H1 (cell line): ENCODE measurements around the gene CAMK1G. TPM values are rescaled to one million over a fixed set of nuclear protein-coding genes. Genes with fewer than 3 reads are reported as not detected.

Source experiments
- CTCF ChIA-PET: fragments of 300-600 bp; sonication (Branson Sonifier 250); formaldehyde crosslinking; loops from one replicate; lab custom pipeline; 2021; ENCODE audit not compliant: partially characterized antibody; lab: Charles Lee
- POLR2A ChIA-PET: fragments of 300-600 bp; sonication (Branson Sonifier 250); formaldehyde crosslinking; loops from one replicate; lab custom pipeline; 2021; ENCODE audit warnings: inconsistent platforms; ENCODE audit not compliant: partially characterized antibody; lab: Charles Lee
- DNase-seq, 2 experiments: peaks; one replicate each; pipeline versions ENCODE4 v3.0.0 to v3.0.0-alpha.2; 2010 to 2022; ENCODE audit warnings: low spot score in 2 of 2, low read depth in 1 of 2, mixed read lengths in 1 of 2
- FAIRE-seq: peaks from 2 replicates; lab custom pipeline; 2011; peaks lifted over from hg19 to GRCh38; lab: Jason Lieb, UNC
- H2AFZ ChIP-seq: 2 replicates; pipeline ENCODE4 v1.8.1; 2012; ENCODE audit warnings: low read length, inconsistent platforms
- H2AK5ac ChIP-seq: 2 replicates; pipeline ENCODE4 v1.6.1; 2013; ENCODE audit warnings: low read depth, low read length
- H2BK120ac ChIP-seq: replicated peaks from 2 replicates; pipeline ENCODE3; 2013; ENCODE audit warnings: low read depth, low read length, inconsistent platforms
- H2BK12ac ChIP-seq: 2 replicates; pipeline ENCODE4 v1.6.1; 2013; ENCODE audit warnings: low read depth, low read length
- H2BK15ac ChIP-seq: 2 replicates; pipeline ENCODE4 v1.6.1; 2013; ENCODE audit warnings: low read length
- H2BK20ac ChIP-seq: 2 replicates; pipeline ENCODE4 v1.6.1; 2013; ENCODE audit warnings: low read length
- H2BK5ac ChIP-seq: 2 replicates; pipeline ENCODE4 v1.6.1; 2013; ENCODE audit warnings: low read depth, low read length
- H3K14ac ChIP-seq: 2 replicates; pipeline ENCODE4 v1.6.1; 2013; ENCODE audit warnings: inconsistent platforms; ENCODE audit not compliant: insufficient read length
- H3K18ac ChIP-seq: 2 replicates; pipeline ENCODE4 v1.6.1; 2013; ENCODE audit warnings: low read length; ENCODE audit errors: extremely low read depth
- H3K23ac ChIP-seq: 2 replicates; pipeline ENCODE4 v1.6.1; 2013; ENCODE audit warnings: inconsistent platforms; ENCODE audit not compliant: insufficient read length
- H3K23me2 ChIP-seq: 2 replicates; pipeline ENCODE4 v1.6.1; 2013; ENCODE audit warnings: low read depth, low read length
- H3K27ac ChIP-seq: 2 replicates; pipeline ENCODE4 v1.6.1; 2011; ENCODE audit warnings: low read depth, low read length, inconsistent platforms
- H3K27me3 ChIP-seq, 4 experiments: replicated peaks in 1 of 4; 1 replicate in 1 of 4; 2 replicates in 3 of 4; pipeline versions ENCODE4 v1.6.1 to v1.8.1; 2011 to 2013; ENCODE audit warnings: low read length in 3 of 4, mild to moderate bottlenecking in 3 of 4, inconsistent platforms in 2 of 4, mixed read lengths in 2 of 4, moderate library complexity in 1 of 4; ENCODE audit not compliant: control insufficient read depth in 3 of 4, insufficient read depth in 3 of 4; ENCODE audit errors: extremely low read depth in 1 of 4
- H3K36me3 ChIP-seq, 4 experiments: 2 replicates each; pipeline versions ENCODE4 v1.6.1 to v1.8.1; 2011 to 2013; ENCODE audit warnings: mild to moderate bottlenecking in 4 of 4, low read length in 3 of 4, moderate library complexity in 2 of 4, control low read depth in 1 of 4, inconsistent platforms in 1 of 4; ENCODE audit not compliant: insufficient read depth in 4 of 4, control insufficient read depth in 2 of 4
- H3K4ac ChIP-seq: replicated peaks from 2 replicates; pipeline ENCODE3; 2013; ENCODE audit warnings: low read length, low read depth, mixed read lengths, inconsistent platforms; ENCODE audit not compliant: insufficient read length
- H3K4me1 ChIP-seq, 4 experiments: replicated peaks in 1 of 4; 1 replicate in 1 of 4; 2 replicates in 3 of 4; pipeline versions ENCODE4 v1.6.1 to v1.8.1; 2011 to 2013; ENCODE audit warnings: low read length in 3 of 4, inconsistent platforms in 2 of 4, mixed read lengths in 1 of 4; ENCODE audit not compliant: insufficient read depth in 4 of 4, control insufficient read depth in 3 of 4
- H3K4me2 ChIP-seq, 2 experiments: 2 replicates each; pipeline versions ENCODE4 v1.6.1 to v1.8.1; 2011 to 2013; ENCODE audit warnings: low read depth in 2 of 2, low read length in 2 of 2, control low read depth in 1 of 2, inconsistent platforms in 1 of 2, mild to moderate bottlenecking in 1 of 2; ENCODE audit not compliant: insufficient read depth in 1 of 2
- H3K4me3 ChIP-seq, 4 experiments: fragments of 200-600, 300-600 bp in 1 of 4; sonication (generic), shearing (Covaris generic), sonication (Bioruptor Twin) in 1 of 4; 2 replicates each; pipeline versions ENCODE4 v1.5.1 to v1.8.1; 2011 to 2016; ENCODE audit warnings: low read length in 4 of 4, low read depth in 3 of 4, control low read depth in 2 of 4, inconsistent platforms in 2 of 4, mild to moderate bottlenecking in 2 of 4, mixed read lengths in 1 of 4, moderate library complexity in 1 of 4; ENCODE audit not compliant: insufficient read depth in 2 of 4; ENCODE audit errors: extremely low read depth in 1 of 4
- H3K56ac ChIP-seq: replicated peaks from 2 replicates; pipeline ENCODE3; 2013; ENCODE audit warnings: low read depth, mild to moderate bottlenecking, mixed read lengths, low read length, inconsistent platforms; ENCODE audit not compliant: insufficient read length
- H3K79me1 ChIP-seq: 2 replicates; pipeline ENCODE4 v1.6.1; 2013; ENCODE audit warnings: low read depth, low read length, control low read depth
- H3K79me2 ChIP-seq, 2 experiments: 2 replicates each; pipeline versions ENCODE4 v1.6.1 to v1.8.1; 2012 to 2013; ENCODE audit warnings: low read length in 2 of 2, mild to moderate bottlenecking in 2 of 2, inconsistent platforms in 1 of 2; ENCODE audit not compliant: insufficient read depth in 2 of 2, control insufficient read depth in 1 of 2
- H3K9ac ChIP-seq, 4 experiments: replicated peaks in 1 of 4; 1 replicate in 1 of 4; 2 replicates in 3 of 4; pipeline versions ENCODE4 v1.6.1 to v1.8.1; 2011 to 2013; ENCODE audit warnings: low read depth in 3 of 4, low read length in 3 of 4, control low read depth in 2 of 4, mild to moderate bottlenecking in 2 of 4, moderate library complexity in 2 of 4, inconsistent platforms in 1 of 4; ENCODE audit errors: extremely low read depth in 1 of 4
- H3K9me3 ChIP-seq, 2 experiments: 2 replicates each; pipeline versions ENCODE4 v1.6.1 to v1.8.1; 2012 to 2013; ENCODE audit warnings: mild to moderate bottlenecking in 2 of 2, moderate library complexity in 2 of 2, control low read depth in 1 of 2, inconsistent platforms in 1 of 2, low read depth in 1 of 2, low read length in 1 of 2, mixed read lengths in 1 of 2; ENCODE audit not compliant: insufficient read depth in 2 of 2
- H4K20me1 ChIP-seq, 2 experiments: replicated peaks in 1 of 2; 2 replicates each; pipeline versions ENCODE3 to v1.8.1; 2011 to 2013; ENCODE audit warnings: inconsistent platforms in 2 of 2, low read length in 2 of 2, mild to moderate bottlenecking in 1 of 2; ENCODE audit not compliant: insufficient read depth in 2 of 2, control insufficient read depth in 1 of 2
- H4K5ac ChIP-seq: 2 replicates; pipeline ENCODE4 v1.6.1; 2013; ENCODE audit warnings: low read length, low read depth, mixed read lengths, inconsistent platforms; ENCODE audit not compliant: insufficient read length
- H4K8ac ChIP-seq: 2 replicates; pipeline ENCODE4 v1.8.0; 2013; ENCODE audit warnings: mild to moderate bottlenecking, moderate library complexity, low read length, inconsistent platforms; ENCODE audit not compliant: insufficient read depth; ENCODE audit errors: extremely low read depth
- H4K91ac ChIP-seq: replicated peaks from 2 replicates; pipeline ENCODE3; 2013; ENCODE audit warnings: low read length, mixed read lengths, inconsistent platforms; ENCODE audit not compliant: insufficient read length
- CEBPB ChIP-seq: IDR thresholded peaks from 2 replicates; pipeline ENCODE4 v1.6.1; 2012; ENCODE audit warnings: low read depth, low read length
- EP300 ChIP-seq, 2 experiments: IDR thresholded peaks; 1 replicate in 1 of 2; 2 replicates in 1 of 2; pipeline ENCODE4 v1.6.1; 2011 to 2012; ENCODE audit warnings: low read depth in 2 of 2, low read length in 2 of 2, mild to moderate bottlenecking in 2 of 2, borderline replicate concordance in 1 of 2, inconsistent platforms in 1 of 2, moderate library complexity in 1 of 2
- GABPA ChIP-seq: IDR thresholded peaks from 2 replicates; pipeline ENCODE4 v1.6.1; 2011; ENCODE audit warnings: mild to moderate bottlenecking, low read length, moderate library complexity, borderline replicate concordance; ENCODE audit not compliant: insufficient read depth
- NANOG ChIP-seq: IDR thresholded peaks from 2 replicates; pipeline ENCODE4 v1.6.1; 2011; ENCODE audit warnings: low read length, low read depth, mild to moderate bottlenecking, inconsistent platforms; ENCODE audit not compliant: insufficient read depth, poor library complexity, severe bottlenecking
- NRF1 ChIP-seq: IDR thresholded peaks from 2 replicates; pipeline ENCODE4 v1.6.1; 2011; ENCODE audit warnings: mild to moderate bottlenecking, low read depth, low read length, improper control_type of control experiment
- SIRT6 ChIP-seq: IDR thresholded peaks from one replicate; pipeline ENCODE4 v1.7.1; 2012; ENCODE audit warnings: low read length, inconsistent platforms
- SP2 ChIP-seq: IDR thresholded peaks from 2 replicates; pipeline ENCODE4 v1.6.1; 2012; ENCODE audit warnings: mild to moderate bottlenecking, low read length, inconsistent platforms
- SRF ChIP-seq: IDR thresholded peaks from 2 replicates; pipeline ENCODE4 v1.6.1; 2011; ENCODE audit warnings: mild to moderate bottlenecking, low read depth, low read length, moderate library complexity
- TCF12 ChIP-seq: IDR thresholded peaks from 2 replicates; pipeline ENCODE4 v1.6.1; 2011; ENCODE audit warnings: low read depth, mild to moderate bottlenecking, low read length
- WGBS, 2 experiments: shearing (Covaris generic) in 1 of 2; methylation state at CpG; one replicate each; pipeline versions ENCODE4 v1.1.6 to v1.1.7; 2013 to 2015; ENCODE audit warnings: low lambda C conversion rate in 2 of 2, mixed read lengths in 2 of 2, inconsistent platforms in 1 of 2, low coverage in 1 of 2, missing lambda C conversion rate in 1 of 2; ENCODE audit not compliant: insufficient replicate concordance in 2 of 2, insufficient coverage in 1 of 2, insufficient read length in 1 of 2; ENCODE audit errors: extremely low coverage in 1 of 2, missing lambda C conversion rate in 1 of 2; 5-methylcytosine and 5-hydroxymethylcytosine counted together
- polyA plus RNA-seq, 7 experiments: library from polyadenylated mRNA; depleted of rRNA in 3 of 7; stranded (reverse) in 5 of 7; unstranded in 2 of 7; fragments of >200 nt in 5 of 7; fragments of 200-250 nt in 2 of 7; gene quantifications; 1 replicate in 5 of 7; 2 replicates in 1 of 7; 4 replicates in 1 of 7; pipeline versions ENCODE4 v1.2.1 to v1.2.3, GENCODE V29; 2011 to 2013; ENCODE audit warnings: missing spikeins in 2 of 7, mixed read lengths in 2 of 7
- total RNA-seq: library from RNA; stranded (reverse); fragmentation: NEBNext Ultra II Directional; extraction: Animal tissue kit (Norgen Biotek cat#: 25700); gene quantifications from 2 replicates; pipeline ENCODE4 v1.2.1, GENCODE V29; 2021

Gene CAMK1G
- total and polyA plus RNA-seq, 2 of the 8 experiments (the other 6 are each of a cell fraction or from before 2014, with no cell fraction given): 1.00 to 1.0 TPM

GRCh38 chr1:209645574-209646452, 62.3 kb downstream of the CAMK1G start:
- ChIA-PET POLR2A (no interaction called here), CTCF (interaction anchor here (0.6 to 2.8 kb wide), 31 partner anchors 8 to 509 kb away, joined by 3 to 15 read pairs (median 4); partner anchors contain the start of gene G0S2)
- Histone ChIP-seq H4K20me1 (no peaks in the 10 kb centered on the region), H3K23ac (no peak overlapping the region), H3K18ac (no peak overlapping the region), H4K91ac (no peak overlapping the region), H2AK5ac (no peak overlapping the region), H3K4me1 (0 out of 7 replicates have a peak, but pooled peaks cover 0 to 5% (median 0%) of the 10 kb centered on the region in 4 experiments), H2BK20ac (no peak overlapping the region), H3K4me2 (no peak overlapping the region), H2AFZ (no peak overlapping the region), H3K14ac (no peak overlapping the region), H3K56ac (no peak overlapping the region), H3K9ac (no peak overlapping the region), H3K23me2 (no peaks in the 10 kb centered on the region), H2BK15ac (no peak overlapping the region), H3K36me3 (no peaks in the 10 kb centered on the region), H3K4me3 (no peak overlapping the region), H2BK120ac (no peak overlapping the region), H3K9me3 (no peaks in the 10 kb centered on the region), H3K79me2 (no peaks in the 10 kb centered on the region), H4K8ac (no peak overlapping the region; the same call in 1 of the 2 replicates), H3K27ac (no peak overlapping the region), H4K5ac (no peak overlapping the region), H3K4ac (no peak overlapping the region), H2BK12ac (no peak overlapping the region), H3K79me1 (no peaks in the 10 kb centered on the region), H2BK5ac (no peak overlapping the region), H3K27me3 (no peaks in the 10 kb centered on the region)
- WGBS, 2 experiments: 85% methylated on average over 16 of the region's 16 CpGs; no CpG with 5 or more reads in 1 of the 2 experiments
- DNase-seq (no peak), FAIRE-seq (no peak)
- TF ChIP-seq SIRT6: no peak
- no peak for TF ChIP-seq SP2
- TF ChIP-seq NANOG: no peak
- TF ChIP-seq EP300 (IDR thresholded peaks at IDR 0.05; ENCODE audit: borderline replicate concordance in 1 of 2, low read depth in 2 of 2, low read length in 2 of 2): no peak
- TF ChIP-seq NRF1: no peak
- TF ChIP-seq TCF12: no peak
- TF ChIP-seq GABPA: no peak
- TF ChIP-seq CEBPB: no peak
- no peak for TF ChIP-seq SRF
